Activated naive CD4-positive, alpha-beta T cell treated with anti-CD3 and anti-CD28 coated beads, Interleukin-2, amount 50 U/mL, for 24 hours (primary cell): ENCODE data around the gene DPF3.

Experiments used
- H3K27ac Mint-ChIP-seq: one replicate; pipeline ENCODE4 v1.8.0; 2021; ENCODE audit warnings: mild to moderate bottlenecking, mixed read lengths
- H3K27me3 Mint-ChIP-seq: one replicate; pipeline ENCODE4 v1.8.0; 2021; ENCODE audit warnings: mixed read lengths
- H3K36me3 Mint-ChIP-seq: one replicate; pipeline ENCODE4 v1.8.0; 2021; ENCODE audit warnings: mixed read lengths
- H3K4me1 Mint-ChIP-seq: one replicate; pipeline ENCODE4 v1.8.0; 2021; ENCODE audit warnings: mixed read lengths
- H3K4me3 Mint-ChIP-seq: one replicate; pipeline ENCODE4 v1.8.0; 2021; ENCODE audit warnings: mild to moderate bottlenecking, mixed read lengths
- H3K9me3 Mint-ChIP-seq: one replicate; pipeline ENCODE4 v1.8.0; 2021; ENCODE audit warnings: mixed read lengths

Gene DPF3

DNA sequence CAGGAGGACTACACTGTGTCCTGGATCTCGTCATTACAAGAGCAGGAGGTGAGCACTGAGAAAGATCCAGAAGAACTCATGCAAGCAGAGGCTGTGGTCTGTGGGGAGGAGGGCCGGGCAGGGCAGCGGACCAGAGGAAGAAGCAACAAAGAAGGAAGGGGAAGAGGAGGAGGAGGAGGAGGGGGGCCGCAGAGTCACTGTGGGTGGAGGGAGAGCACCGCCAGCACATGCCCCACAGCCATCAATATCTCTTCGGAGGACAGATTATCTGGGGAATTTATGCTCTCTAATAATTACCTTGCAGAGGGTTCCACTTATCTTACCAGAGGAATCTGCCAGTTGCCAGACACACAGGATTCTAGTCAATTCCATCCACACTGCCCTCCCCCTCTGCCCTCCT, 105.6 kb downstream of the DPF3 start:
- no peaks in the 10 kb centered on the region for H3K4me1 Mint-ChIP-seq
- no peaks in the 10 kb centered on the region for H3K9me3 Mint-ChIP-seq
- no peaks in the 10 kb centered on the region for H3K36me3 Mint-ChIP-seq
- H3K27me3 Mint-ChIP-seq, result no peaks in the 10 kb centered on the region
- no peak overlapping the region for H3K4me3 Mint-ChIP-seq
- no peak overlapping the region for H3K27ac Mint-ChIP-seq

DNA sequence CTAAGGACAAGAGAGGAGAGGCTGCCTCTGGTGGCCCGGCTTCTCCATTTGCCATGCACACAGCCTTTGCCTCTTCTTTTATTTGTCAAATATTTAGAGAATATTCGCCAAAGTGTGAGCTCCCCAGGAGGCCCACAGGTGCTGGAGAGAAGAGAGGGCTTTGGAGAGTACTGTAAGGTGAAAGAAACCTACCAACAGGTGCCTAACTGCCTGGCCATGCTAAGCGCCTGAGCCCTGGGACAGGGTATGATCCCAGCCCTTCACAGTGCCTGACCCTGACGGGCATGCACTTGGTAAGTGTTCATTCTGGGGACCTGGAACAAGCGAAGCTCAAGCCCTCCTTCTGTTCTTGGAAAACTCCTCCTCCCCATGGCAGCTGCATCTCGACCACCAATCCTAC, 106.1 kb downstream of the DPF3 start:
- Mint-ChIP-seq H3K36me3 (no peaks in the 10 kb centered on the region), H3K9me3 (no peaks in the 10 kb centered on the region), H3K4me1 (no peaks in the 10 kb centered on the region), H3K27me3 (no peaks in the 10 kb centered on the region), H3K4me3 (no peak overlapping the region), H3K27ac (no peak overlapping the region)

- no peaks in the 10 kb centered on the region for H3K36me3 Mint-ChIP-seq
- no peaks in the 10 kb centered on the region for H3K27me3 Mint-ChIP-seq
- H3K4me3 Mint-ChIP-seq, result no peak overlapping the region
- no peak overlapping the region for H3K27ac Mint-ChIP-seq
- H3K9me3 Mint-ChIP-seq, result no peaks in the 10 kb centered on the region
- no peaks in the 10 kb centered on the region for H3K4me1 Mint-ChIP-seq
Observed at GRCh38 chr14:72786378-72787350, 107.2 kb downstream of the DPF3 start.

GRCh38 chr14:72783741-72784140, 110.2 kb downstream of the DPF3 start:
- no peaks in the 10 kb centered on the region for H3K9me3 Mint-ChIP-seq
- no peaks in the 10 kb centered on the region for H3K36me3 Mint-ChIP-seq
- H3K27ac Mint-ChIP-seq, result no peak overlapping the region
- no peak overlapping the region for H3K4me3 Mint-ChIP-seq
- no peaks in the 10 kb centered on the region for H3K27me3 Mint-ChIP-seq
- no peaks in the 10 kb centered on the region for H3K4me1 Mint-ChIP-seq

DNA sequence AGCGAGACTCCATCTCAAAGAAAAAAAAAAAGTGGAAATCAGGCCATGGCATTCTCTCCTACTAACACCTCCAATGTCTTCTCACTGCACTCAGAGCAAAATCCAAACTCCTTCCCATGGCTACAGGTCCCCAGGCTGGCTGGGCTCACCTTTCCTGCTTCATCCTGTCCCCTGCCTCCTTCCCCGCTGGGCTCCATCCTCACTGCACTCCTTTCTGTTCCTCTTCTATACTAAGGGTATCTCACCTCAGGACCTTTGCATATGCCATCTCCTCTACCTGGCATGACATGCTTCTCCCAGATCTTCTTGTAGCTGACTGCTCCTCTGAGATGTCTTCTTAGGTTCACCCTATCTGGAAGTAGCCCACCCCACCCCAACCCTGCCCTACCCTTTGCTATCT, 111.1 kb downstream of the DPF3 start:
- no peaks in the 10 kb centered on the region for H3K36me3 Mint-ChIP-seq

GRCh38 chr14:72781561-72782508, 112.1 kb downstream of the DPF3 start:
- Mint-ChIP-seq H3K4me3 (no peak overlapping the region), H3K9me3 (no peaks in the 10 kb centered on the region), H3K27ac (no peak overlapping the region), H3K36me3 (no peaks in the 10 kb centered on the region), H3K27me3 (no peaks in the 10 kb centered on the region), H3K4me1 (peaks cover 6% of the 10 kb centered on the region)

More for the DNA sequence above, 111.1 kb downstream of the DPF3 start:
- Mint-ChIP-seq H3K27me3 (no peaks in the 10 kb centered on the region), H3K4me1 (no peaks in the 10 kb centered on the region), H3K9me3 (no peaks in the 10 kb centered on the region), H3K27ac (no peak overlapping the region), H3K4me3 (no peak overlapping the region)

- Mint-ChIP-seq H3K9me3 (no peaks in the 10 kb centered on the region), H3K4me3 (no peak overlapping the region), H3K36me3 (no peaks in the 10 kb centered on the region), H3K27ac (no peak overlapping the region), H3K4me1 (peaks cover 8% of the 10 kb centered on the region), H3K27me3 (no peaks in the 10 kb centered on the region)
Observed at GRCh38 chr14:72780751-72781150, 113.2 kb downstream of the DPF3 start.

DNA sequence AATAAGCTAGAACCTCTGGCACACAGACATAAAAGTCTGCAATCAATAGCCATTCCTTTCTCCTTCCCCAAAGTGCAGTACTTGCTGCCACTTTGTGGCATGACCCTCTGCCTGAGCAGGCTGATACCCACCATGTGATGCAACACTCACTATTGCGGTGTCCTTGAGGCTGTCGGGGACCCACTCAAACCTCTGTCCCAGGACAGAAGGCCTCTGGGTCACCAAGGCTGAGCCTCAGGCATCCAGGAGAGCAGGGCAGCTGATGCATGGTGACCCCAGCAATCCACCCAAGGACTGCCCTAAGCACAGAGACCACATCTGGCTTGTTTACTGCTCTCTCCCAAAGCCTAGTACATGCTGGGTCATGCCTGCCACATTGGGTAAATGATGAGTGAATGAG, 114.2 kb downstream of the DPF3 start:
- H3K27me3 Mint-ChIP-seq, result no peaks in the 10 kb centered on the region
- H3K27ac Mint-ChIP-seq, result no peak overlapping the region
- no peaks in the 10 kb centered on the region for H3K9me3 Mint-ChIP-seq
- H3K4me3 Mint-ChIP-seq, result no peak overlapping the region
- no peaks in the 10 kb centered on the region for H3K36me3 Mint-ChIP-seq
- H3K4me1 Mint-ChIP-seq, result peaks cover 10% of the 10 kb centered on the region

DNA sequence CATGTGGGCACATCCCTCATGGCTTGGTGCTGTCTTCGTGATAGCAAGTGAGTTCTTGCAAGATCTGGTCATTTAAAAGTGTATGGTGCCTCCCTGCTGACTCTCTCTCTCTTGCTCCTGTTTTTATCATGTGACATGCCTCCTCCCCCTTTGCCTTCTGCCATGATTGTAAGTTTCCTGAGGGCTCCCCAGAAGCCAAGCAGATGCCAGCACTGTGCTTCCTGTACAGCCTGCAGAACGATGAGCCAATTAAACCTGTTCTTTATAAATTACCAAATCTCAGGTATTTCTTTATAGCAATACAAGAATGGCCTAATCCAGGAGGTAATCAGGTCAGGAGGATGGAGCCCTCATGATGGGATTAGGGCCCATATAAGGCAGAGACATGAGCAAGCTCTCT, 116.3 kb downstream of the DPF3 start:
- no peaks in the 10 kb centered on the region for H3K9me3 Mint-ChIP-seq
- H3K27me3 Mint-ChIP-seq, result peaks cover 1% of the 10 kb centered on the region
- H3K4me3 Mint-ChIP-seq, result no peak overlapping the region
- no peaks in the 10 kb centered on the region for H3K36me3 Mint-ChIP-seq
- peaks cover 10% of the 10 kb centered on the region for H3K4me1 Mint-ChIP-seq
- no peak overlapping the region for H3K27ac Mint-ChIP-seq

DNA sequence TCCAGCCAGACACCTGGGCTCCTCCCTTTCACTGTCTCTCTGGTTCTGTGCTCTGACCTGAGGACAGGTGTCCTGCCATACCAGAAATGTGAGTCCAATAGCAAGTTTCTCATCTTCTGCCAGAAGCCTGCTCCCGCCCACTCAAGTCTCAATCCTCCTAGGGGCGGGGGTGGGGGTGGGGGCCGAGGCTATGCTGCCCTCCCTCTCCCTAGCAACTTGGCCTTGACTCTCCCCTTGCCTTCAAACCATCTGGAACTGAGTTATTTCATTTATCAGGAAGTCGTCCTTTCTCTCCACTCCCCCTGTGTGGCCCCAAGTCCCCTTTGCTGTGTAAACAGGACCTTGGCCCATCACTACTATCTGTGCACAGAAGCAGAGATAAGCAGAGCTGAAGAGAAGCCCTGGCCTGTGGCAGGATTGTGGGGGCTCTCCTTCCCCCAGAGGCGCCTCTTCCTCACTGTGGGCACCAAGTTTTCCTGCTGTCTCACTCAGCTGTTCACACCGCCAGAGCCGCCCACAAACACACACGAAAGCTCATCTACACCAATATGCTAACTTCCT, 117.1 kb downstream of the DPF3 start:
- H3K27me3 Mint-ChIP-seq, result peaks cover 1% of the 10 kb centered on the region
- peaks cover 10% of the 10 kb centered on the region for H3K4me1 Mint-ChIP-seq
- H3K4me3 Mint-ChIP-seq, result no peak overlapping the region
- H3K36me3 Mint-ChIP-seq, result no peaks in the 10 kb centered on the region
- H3K9me3 Mint-ChIP-seq, result no peaks in the 10 kb centered on the region
- H3K27ac Mint-ChIP-seq, result no peak overlapping the region

DNA sequence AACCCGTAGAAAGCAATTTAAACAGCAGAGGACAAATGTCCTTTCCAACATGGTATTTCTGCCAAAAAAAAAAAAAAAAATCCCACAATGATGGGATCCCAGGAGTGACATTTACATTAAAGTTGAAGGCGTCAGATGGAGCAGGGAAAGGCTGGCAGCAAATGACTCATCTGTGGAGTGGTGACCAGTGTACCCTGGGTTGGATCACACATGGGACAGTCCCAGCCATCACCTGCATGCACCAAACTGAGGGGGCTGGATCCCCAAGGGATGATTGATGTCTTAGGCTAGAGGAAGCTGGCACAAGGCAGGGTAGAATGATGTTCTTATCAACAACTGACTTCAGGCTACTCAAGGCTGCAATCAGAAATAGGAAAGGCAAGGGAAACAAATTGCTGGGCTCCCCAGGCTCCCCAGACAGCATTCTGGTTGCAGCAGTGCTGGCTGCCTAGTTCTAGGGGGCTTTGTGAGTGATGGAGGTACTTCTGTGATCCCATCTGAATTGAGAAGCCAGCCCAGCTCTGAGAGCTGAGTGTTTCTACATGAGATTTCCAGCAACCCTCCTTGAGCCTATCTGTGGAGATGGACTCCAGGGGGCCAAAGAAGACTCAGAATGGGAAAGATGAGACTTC, 117.9 kb downstream of the DPF3 start:
- H3K4me3 Mint-ChIP-seq, result no peak overlapping the region
- H3K9me3 Mint-ChIP-seq, result no peaks in the 10 kb centered on the region
- peaks cover 10% of the 10 kb centered on the region for H3K4me1 Mint-ChIP-seq
- H3K36me3 Mint-ChIP-seq, result no peaks in the 10 kb centered on the region
- peaks cover 1% of the 10 kb centered on the region for H3K27me3 Mint-ChIP-seq
- H3K27ac Mint-ChIP-seq, result no peak overlapping the region

- Mint-ChIP-seq H3K9me3 (peaks cover 1% of the 10 kb centered on the region), H3K4me3 (no peak overlapping the region), H3K36me3 (peaks cover under 1% of the 10 kb centered on the region), H3K27me3 (peaks cover 1% of the 10 kb centered on the region), H3K4me1 (peaks cover 10% of the 10 kb centered on the region), H3K27ac (no peak overlapping the region)
Observed at GRCh38 chr14:72774894-72775620, 118.8 kb downstream of the DPF3 start.

GRCh38 chr14:72774141-72774540, 119.8 kb downstream of the DPF3 start:
- Mint-ChIP-seq H3K27me3 (peaks cover 1% of the 10 kb centered on the region), H3K4me1 (peaks cover 10% of the 10 kb centered on the region)

DNA sequence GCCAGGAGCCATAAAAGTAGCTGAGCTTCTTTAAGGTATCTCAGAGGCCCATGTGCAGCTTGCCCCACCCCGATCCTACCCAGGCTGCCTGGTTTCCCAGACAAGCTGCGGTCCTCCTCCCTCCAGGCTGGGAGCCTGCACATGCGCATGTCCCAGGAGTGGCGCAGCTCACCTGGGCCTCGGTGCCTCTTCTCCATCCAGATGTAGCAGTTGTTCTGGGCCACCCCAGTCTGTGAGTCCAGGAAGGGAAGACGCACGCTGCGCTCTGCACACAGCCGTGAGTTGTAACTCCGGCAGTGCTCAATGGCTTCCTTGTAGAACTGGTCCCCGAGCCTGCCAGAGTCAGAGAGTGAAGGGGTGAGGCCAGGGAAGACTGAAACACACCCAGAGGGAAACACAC, 122.3 kb downstream of the DPF3 start:
- H3K4me1 Mint-ChIP-seq, result peaks cover 4% of the 10 kb centered on the region
- no peak overlapping the region for H3K4me3 Mint-ChIP-seq

More at GRCh38 chr14:72774141-72774540, 119.8 kb downstream of the DPF3 start:
- Mint-ChIP-seq H3K9me3 (peaks cover 3% of the 10 kb centered on the region), H3K36me3 (peaks cover 2% of the 10 kb centered on the region), H3K4me3 (no peak overlapping the region), H3K27ac (no peak overlapping the region)

More for the DNA sequence above, 122.3 kb downstream of the DPF3 start:
- Mint-ChIP-seq H3K27ac (no peak overlapping the region), H3K9me3 (peaks cover 17% of the 10 kb centered on the region), H3K27me3 (peaks cover 1% of the 10 kb centered on the region), H3K36me3 (peaks cover 8% of the 10 kb centered on the region)
